HCT116 (cell line): ENCODE measurements around the gene PTPRO. TPM values are rescaled to one million over a fixed set of nuclear protein-coding genes. Genes with fewer than 3 reads are reported as not detected.
A peak's percentile ranks its signal among the peaks of the same experiment; 100 is the strongest.

Experiments used
- ATAC-seq: fragments of 200-7000 bp; cut with Tn5 transposase; 2 replicates; pipeline ENCODE4 v1.9.1; 2020; ENCODE audit warnings: mild to moderate bottlenecking, moderate library complexity
- BruUV-seq: library from RNA; stranded (reverse); fragments of 400-500 nt; replicated peaks from 2 replicates; lab custom pipeline; 2021; lab: Mats Ljungman, UMichigan
- CTCF ChIA-PET: fragments of 300-600 bp; sonication (Branson Sonifier 250); formaldehyde crosslinking; loops from one replicate; lab custom pipeline; 2021; ENCODE audit warnings: antibody characterized with exemption; lab: Charles Lee
- POLR2A ChIA-PET: fragments of 300-600, 350-600 bp; sonication (Branson Sonifier 250); formaldehyde crosslinking; loops from one replicate; lab custom pipeline; 2021; ENCODE audit warnings: antibody characterized with exemption; lab: Charles Lee
- RAD21 ChIA-PET, 2 experiments: fragments of 300-600 bp; sonication (Branson Sonifier 250); formaldehyde crosslinking; loops; one replicate each; lab custom pipeline; 2023; ENCODE audit warnings: low total read pairs in 2 of 2; ENCODE audit not compliant: uncharacterized antibody in 2 of 2, unreplicated experiment in 2 of 2, low non-redundant PET in 1 of 2; lab: Charles Lee
- DNase-seq: peaks from one replicate; pipeline ENCODE4 v3.0.0-alpha.2; 2010; ENCODE audit warnings: low read depth, low spot score
- H2AFZ ChIP-seq: fragments of 200-600 bp; shearing (Covaris generic), sonication (generic); 2 replicates; pipeline ENCODE4 v1.6.1; 2017; ENCODE audit warnings: low read depth, mixed run types, mixed read lengths, antibody characterized with exemption, low read length; ENCODE audit not compliant: poor library complexity, severe bottlenecking
- H3K27ac ChIP-seq: 2 replicates; pipeline ENCODE4 v1.5.1; 2012; ENCODE audit warnings: low read depth, low read length
- H3K27me3 ChIP-seq: fragments of 200-600 bp; sonication (generic); 2 replicates; pipeline ENCODE4 v1.6.1; 2016; ENCODE audit warnings: mixed run types, low read length, mixed read lengths; ENCODE audit not compliant: insufficient read depth
- H3K36me3 ChIP-seq, 2 experiments: fragments of 200-500 bp in 1 of 2; fragments of 200-600 bp in 1 of 2; sonication (Bioruptor generic) in 1 of 2; sonication (generic) in 1 of 2; 2 replicates each; pipeline versions ENCODE4 v1.5.1 to v1.6.1; 2014 to 2016; ENCODE audit warnings: low read length in 2 of 2, inconsistent platforms in 1 of 2, mixed read lengths in 1 of 2, mixed run types in 1 of 2; ENCODE audit not compliant: insufficient read depth in 2 of 2, control insufficient read depth in 1 of 2
- H3K4me1 ChIP-seq, 2 experiments: fragments of 200-600 bp in 1 of 2; sonication (generic) in 1 of 2; 2 replicates each; pipeline versions ENCODE4 v1.5.1 to v1.6.1; 2012 to 2017; ENCODE audit warnings: low read length in 2 of 2, inconsistent platforms in 1 of 2, mild to moderate bottlenecking in 1 of 2, mixed read lengths in 1 of 2, mixed run types in 1 of 2, moderate library complexity in 1 of 2; ENCODE audit not compliant: insufficient read depth in 2 of 2, control insufficient read depth in 1 of 2
- H3K4me2 ChIP-seq: fragments of 200-600 bp; sonication (generic); 2 replicates; pipeline ENCODE4 v1.6.1; 2017; ENCODE audit warnings: mixed run types, low read length, mixed read lengths
- H3K4me3 ChIP-seq, 2 experiments: fragments of 200-600 bp in 1 of 2; sonication (generic) in 1 of 2; replicated peaks in 1 of 2; 2 replicates each; pipeline ENCODE4 v1.5.1; 2011 to 2016; ENCODE audit warnings: low read length in 2 of 2, control low read depth in 1 of 2, low read depth in 1 of 2, mild to moderate bottlenecking in 1 of 2, mixed read lengths in 1 of 2, mixed run types in 1 of 2
- H3K79me2 ChIP-seq: fragments of 200-600 bp; sonication (generic); 2 replicates; pipeline ENCODE4 v1.6.1; 2017; ENCODE audit warnings: mild to moderate bottlenecking, mixed run types, low read length, moderate library complexity, mixed read lengths; ENCODE audit not compliant: insufficient read depth
- H3K9ac ChIP-seq: fragments of 200-600 bp; sonication (generic); 2 replicates; pipeline ENCODE4 v1.6.1; 2016; ENCODE audit warnings: low read length, mixed read lengths
- H3K9me2 ChIP-seq: fragments of 200-600 bp; sonication (generic), shearing (Covaris generic); 2 replicates; pipeline ENCODE4 v1.6.1; 2017; ENCODE audit warnings: mixed run types, mild to moderate bottlenecking, moderate library complexity; ENCODE audit not compliant: insufficient read depth
- H3K9me3 ChIP-seq, 2 experiments: fragments of 200-500 bp in 1 of 2; fragments of 200-600 bp in 1 of 2; sonication (Bioruptor generic) in 1 of 2; sonication (generic) in 1 of 2; 2 replicates each; pipeline ENCODE4 v1.6.1; 2014 to 2017; ENCODE audit warnings: low read length in 2 of 2, mixed read lengths in 2 of 2, inconsistent platforms in 1 of 2, low read depth in 1 of 2, mild to moderate bottlenecking in 1 of 2, mixed run types in 1 of 2, moderate library complexity in 1 of 2; ENCODE audit not compliant: control insufficient read depth in 1 of 2, insufficient read depth in 1 of 2
- H4K20me1 ChIP-seq: fragments of 200-600 bp; sonication (generic), shearing (Covaris generic); 2 replicates; pipeline ENCODE4 v1.6.1; 2017; ENCODE audit warnings: mixed run types, mild to moderate bottlenecking, moderate library complexity; ENCODE audit not compliant: insufficient read depth
- CBX3 ChIP-seq: IDR thresholded peaks from 2 replicates; pipeline ENCODE4 v1.6.1; 2012; ENCODE audit warnings: low read depth
- EGR1 ChIP-seq: IDR thresholded peaks from 2 replicates; pipeline ENCODE4 v1.6.1; 2012; ENCODE audit warnings: low read depth
- ELF1 ChIP-seq: IDR thresholded peaks from 2 replicates; pipeline ENCODE4 v1.6.1; 2012; ENCODE audit warnings: low read depth, borderline replicate concordance
- EZH2phosphoT487 ChIP-seq: fragments of 200-600 bp; IDR thresholded peaks from 2 replicates; pipeline ENCODE4 v1.6.1; 2018; ENCODE audit warnings: antibody characterized with exemption, borderline replicate concordance
- JUND ChIP-seq: IDR thresholded peaks from 2 replicates; pipeline ENCODE4 v1.6.1; 2012
- POLR2A ChIP-seq: IDR thresholded peaks from 2 replicates; pipeline ENCODE4 v1.7.0; 2011; ENCODE audit warnings: borderline replicate concordance; ENCODE audit not compliant: insufficient read depth, insufficient read length; ENCODE audit errors: extremely low read depth
- POLR2AphosphoS5 ChIP-seq: IDR thresholded peaks from 2 replicates; pipeline ENCODE4 v1.6.1; 2011; ENCODE audit warnings: mild to moderate bottlenecking, low read depth, low read length, moderate library complexity
- RAD21 ChIP-seq: IDR thresholded peaks from 2 replicates; pipeline ENCODE4 v1.6.1; 2012; ENCODE audit warnings: low read depth, mild to moderate bottlenecking
- SIN3A ChIP-seq: IDR thresholded peaks from 2 replicates; pipeline ENCODE4 v1.6.1; 2012; ENCODE audit warnings: low read depth
- SP1 ChIP-seq: IDR thresholded peaks from 2 replicates; pipeline ENCODE4 v1.6.1; 2012; ENCODE audit warnings: low read depth
- SRF ChIP-seq: IDR thresholded peaks from 2 replicates; pipeline ENCODE4 v1.6.1; 2012; ENCODE audit warnings: low read depth
- TCF7L2 ChIP-seq: IDR thresholded peaks from 2 replicates; pipeline ENCODE4 v1.7.0; 2011; ENCODE audit warnings: borderline replicate concordance, inconsistent platforms; ENCODE audit not compliant: insufficient read depth, insufficient read length; ENCODE audit errors: extremely low read depth
- ZFX ChIP-seq: fragments of 450-650 bp; IDR thresholded peaks from 2 replicates; pipeline ENCODE4 v1.6.1; 2017
- ZNF274 ChIP-seq: fragments of 200-500 bp; sonication (Bioruptor generic); IDR thresholded peaks from 2 replicates; pipeline ENCODE4 v1.6.1; 2014; ENCODE audit warnings: mild to moderate bottlenecking, low read depth, low read length, inconsistent platforms
- intact Hi-C: fragments of 100-400 bp; cut with micrococcal nuclease; formaldehyde crosslinking; loops from 2 replicates; pipeline ENCODE4 v1.10.0; 2022
- total RNA-seq: library from RNA; stranded (reverse); gene quantifications from one replicate; pipeline ENCODE4 v1.2.1, GENCODE V29; 2021; ENCODE audit not compliant: unreplicated experiment
- TF ChIP-seq, protein P1 (sequence below), 3 experiments: fragments of 200-600 bp in 1 of 3; sonication (generic) in 1 of 3; IDR thresholded peaks in 2 of 3; conservative IDR thresholded peaks in 1 of 3; 2 replicates each; pipeline ENCODE4 v1.5.1; 2012 to 2017; ENCODE audit warnings: low read depth in 2 of 3, low read length in 2 of 3, antibody characterized with exemption in 1 of 3, borderline replicate concordance in 1 of 3, control low read depth in 1 of 3, mild to moderate bottlenecking in 1 of 3, mixed read lengths in 1 of 3, mixed run types in 1 of 3, moderate library complexity in 1 of 3; ENCODE audit not compliant: insufficient read depth in 1 of 3
- TF ChIP-seq, protein P2 (sequence below): IDR thresholded peaks from 2 replicates; pipeline ENCODE4 v1.6.1; 2012; ENCODE audit warnings: low read depth
- TF ChIP-seq, protein P3 (sequence below): IDR thresholded peaks from 2 replicates; pipeline ENCODE4 v1.6.1; 2012
- TF ChIP-seq, protein P4 (sequence below): IDR thresholded peaks from 2 replicates; pipeline ENCODE4 v1.6.1; 2012

Gene PTPRO
- total RNA-seq, 1 experiment from 2014 or later, result not detected

DNA sequence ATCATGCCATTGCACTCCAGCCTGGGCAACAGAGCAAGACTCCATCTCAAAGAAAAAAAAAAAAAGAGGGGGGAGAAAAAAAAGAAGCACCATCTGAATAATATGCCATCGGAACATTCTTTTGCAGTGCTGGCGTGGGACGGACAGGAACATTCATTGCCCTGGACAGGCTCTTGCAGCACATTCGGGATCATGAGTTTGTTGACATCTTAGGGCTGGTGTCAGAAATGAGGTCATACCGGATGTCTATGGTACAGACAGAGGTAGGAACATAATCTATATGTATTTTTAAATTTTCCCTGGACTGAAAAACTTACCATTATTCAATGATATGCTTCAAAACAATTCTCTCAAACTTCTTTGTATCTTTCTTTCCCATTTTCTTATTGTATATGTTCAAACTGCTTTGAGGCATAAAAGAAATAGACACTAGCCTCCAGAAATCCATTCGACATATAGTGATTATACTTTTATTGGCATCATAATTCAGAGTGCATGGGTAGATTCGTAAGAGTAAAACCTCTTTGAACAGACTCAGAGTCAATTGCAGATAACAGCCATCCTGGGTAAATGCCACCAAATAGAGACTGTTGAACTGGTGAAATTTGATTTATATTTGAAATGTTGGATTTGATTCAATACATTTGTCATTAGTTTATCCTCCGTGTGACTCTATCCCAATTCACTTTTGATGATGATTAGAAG, 267.2 kb downstream of the PTPRO start:
- Histone ChIP-seq H3K4me1 (peaks cover 3 to 10% of the 10 kb centered on the region in 2 experiments; a peak in 3 of 4 replicates), H2AFZ (peak overlapping the region; percentile 100), H3K4me3 (no peak overlapping the region), H3K79me2 (no peaks in the 10 kb centered on the region), H3K9ac (no peak overlapping the region), H3K36me3 (no peaks in the 10 kb centered on the region), H3K9me2 (no peaks in the 10 kb centered on the region), H3K4me2 (peak overlapping the region; percentile 73; the same call in 1 of the 2 replicates), H4K20me1 (no peaks in the 10 kb centered on the region), H3K27ac (no peak overlapping the region), H3K27me3 (no peaks in the 10 kb centered on the region), H3K9me3 (no peaks in the 10 kb centered on the region)
- ATAC-seq, result no peak
- CTCF ChIA-PET, result interaction anchor here (1.2 to 3.3 kb wide), 4 partner anchors 16 to 269 kb away, joined by 5 to 30 read pairs (median 8); no protein-coding TSS in a partner anchor
- TF ChIP-seq ZNF274 (no peak), ZFX (no peak), TCF7L2 (no peak), SRF (no peak), RAD21 (no peak), EZH2phosphoT487 (no peak), POLR2AphosphoS5 (no peak), JUND (no peak), EGR1 (no peak), SP1 (no peak), ELF1 (no peak), SIN3A (no peak), POLR2A (no peak), CBX3 (no peak)
- TF ChIP-seq, protein P1, sequence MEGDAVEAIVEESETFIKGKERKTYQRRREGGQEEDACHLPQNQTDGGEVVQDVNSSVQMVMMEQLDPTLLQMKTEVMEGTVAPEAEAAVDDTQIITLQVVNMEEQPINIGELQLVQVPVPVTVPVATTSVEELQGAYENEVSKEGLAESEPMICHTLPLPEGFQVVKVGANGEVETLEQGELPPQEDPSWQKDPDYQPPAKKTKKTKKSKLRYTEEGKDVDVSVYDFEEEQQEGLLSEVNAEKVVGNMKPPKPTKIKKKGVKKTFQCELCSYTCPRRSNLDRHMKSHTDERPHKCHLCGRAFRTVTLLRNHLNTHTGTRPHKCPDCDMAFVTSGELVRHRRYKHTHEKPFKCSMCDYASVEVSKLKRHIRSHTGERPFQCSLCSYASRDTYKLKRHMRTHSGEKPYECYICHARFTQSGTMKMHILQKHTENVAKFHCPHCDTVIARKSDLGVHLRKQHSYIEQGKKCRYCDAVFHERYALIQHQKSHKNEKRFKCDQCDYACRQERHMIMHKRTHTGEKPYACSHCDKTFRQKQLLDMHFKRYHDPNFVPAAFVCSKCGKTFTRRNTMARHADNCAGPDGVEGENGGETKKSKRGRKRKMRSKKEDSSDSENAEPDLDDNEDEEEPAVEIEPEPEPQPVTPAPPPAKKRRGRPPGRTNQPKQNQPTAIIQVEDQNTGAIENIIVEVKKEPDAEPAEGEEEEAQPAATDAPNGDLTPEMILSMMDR (IDR thresholded peaks at IDR 0.05 in 2 of 3, conservative IDR thresholded peaks at IDR 0.05 in 1 of 3; ENCODE audit: borderline replicate concordance in 1 of 3, insufficient read depth in 1 of 3, low read depth in 2 of 3, low read length in 2 of 3), result no peak
- TF ChIP-seq, protein P2, sequence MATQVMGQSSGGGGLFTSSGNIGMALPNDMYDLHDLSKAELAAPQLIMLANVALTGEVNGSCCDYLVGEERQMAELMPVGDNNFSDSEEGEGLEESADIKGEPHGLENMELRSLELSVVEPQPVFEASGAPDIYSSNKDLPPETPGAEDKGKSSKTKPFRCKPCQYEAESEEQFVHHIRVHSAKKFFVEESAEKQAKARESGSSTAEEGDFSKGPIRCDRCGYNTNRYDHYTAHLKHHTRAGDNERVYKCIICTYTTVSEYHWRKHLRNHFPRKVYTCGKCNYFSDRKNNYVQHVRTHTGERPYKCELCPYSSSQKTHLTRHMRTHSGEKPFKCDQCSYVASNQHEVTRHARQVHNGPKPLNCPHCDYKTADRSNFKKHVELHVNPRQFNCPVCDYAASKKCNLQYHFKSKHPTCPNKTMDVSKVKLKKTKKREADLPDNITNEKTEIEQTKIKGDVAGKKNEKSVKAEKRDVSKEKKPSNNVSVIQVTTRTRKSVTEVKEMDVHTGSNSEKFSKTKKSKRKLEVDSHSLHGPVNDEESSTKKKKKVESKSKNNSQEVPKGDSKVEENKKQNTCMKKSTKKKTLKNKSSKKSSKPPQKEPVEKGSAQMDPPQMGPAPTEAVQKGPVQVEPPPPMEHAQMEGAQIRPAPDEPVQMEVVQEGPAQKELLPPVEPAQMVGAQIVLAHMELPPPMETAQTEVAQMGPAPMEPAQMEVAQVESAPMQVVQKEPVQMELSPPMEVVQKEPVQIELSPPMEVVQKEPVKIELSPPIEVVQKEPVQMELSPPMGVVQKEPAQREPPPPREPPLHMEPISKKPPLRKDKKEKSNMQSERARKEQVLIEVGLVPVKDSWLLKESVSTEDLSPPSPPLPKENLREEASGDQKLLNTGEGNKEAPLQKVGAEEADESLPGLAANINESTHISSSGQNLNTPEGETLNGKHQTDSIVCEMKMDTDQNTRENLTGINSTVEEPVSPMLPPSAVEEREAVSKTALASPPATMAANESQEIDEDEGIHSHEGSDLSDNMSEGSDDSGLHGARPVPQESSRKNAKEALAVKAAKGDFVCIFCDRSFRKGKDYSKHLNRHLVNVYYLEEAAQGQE, result no peak
- TF ChIP-seq, protein P3, sequence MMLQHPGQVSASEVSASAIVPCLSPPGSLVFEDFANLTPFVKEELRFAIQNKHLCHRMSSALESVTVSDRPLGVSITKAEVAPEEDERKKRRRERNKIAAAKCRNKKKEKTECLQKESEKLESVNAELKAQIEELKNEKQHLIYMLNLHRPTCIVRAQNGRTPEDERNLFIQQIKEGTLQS, result no peak
- TF ChIP-seq, protein P4, sequence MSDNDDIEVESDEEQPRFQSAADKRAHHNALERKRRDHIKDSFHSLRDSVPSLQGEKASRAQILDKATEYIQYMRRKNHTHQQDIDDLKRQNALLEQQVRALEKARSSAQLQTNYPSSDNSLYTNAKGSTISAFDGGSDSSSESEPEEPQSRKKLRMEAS, result no peak
- POLR2A ChIA-PET, result no interaction called here
- no peak for DNase-seq
- RAD21 ChIA-PET, result interaction anchor here (0.7 kb wide), 2 partner anchors 267 to 269 kb away, joined by 3 to 4 read pairs; no protein-coding TSS in a partner anchor
- BruUV-seq, result no TSS peak
- intact Hi-C loops, result loop anchor here (1.0 to 10.0 kb wide), 4 partner anchors 98 to 315 kb away; no protein-coding TSS in a partner anchor
